ENCODE measurements around the gene LRBA.
A peak's percentile ranks its signal among the peaks of the same experiment; 100 is the strongest.
"Not testable (repeated sequence)": the region's sequence is repeated elsewhere in the genome, so short reads cannot be mapped to it uniquely, and the experiment has no call there.

LRBA gene

GRCh38 chr4:150964754-150965153, 50.3 kb downstream of the LRBA start:
- TF ChIP-seq, protein P1, sequence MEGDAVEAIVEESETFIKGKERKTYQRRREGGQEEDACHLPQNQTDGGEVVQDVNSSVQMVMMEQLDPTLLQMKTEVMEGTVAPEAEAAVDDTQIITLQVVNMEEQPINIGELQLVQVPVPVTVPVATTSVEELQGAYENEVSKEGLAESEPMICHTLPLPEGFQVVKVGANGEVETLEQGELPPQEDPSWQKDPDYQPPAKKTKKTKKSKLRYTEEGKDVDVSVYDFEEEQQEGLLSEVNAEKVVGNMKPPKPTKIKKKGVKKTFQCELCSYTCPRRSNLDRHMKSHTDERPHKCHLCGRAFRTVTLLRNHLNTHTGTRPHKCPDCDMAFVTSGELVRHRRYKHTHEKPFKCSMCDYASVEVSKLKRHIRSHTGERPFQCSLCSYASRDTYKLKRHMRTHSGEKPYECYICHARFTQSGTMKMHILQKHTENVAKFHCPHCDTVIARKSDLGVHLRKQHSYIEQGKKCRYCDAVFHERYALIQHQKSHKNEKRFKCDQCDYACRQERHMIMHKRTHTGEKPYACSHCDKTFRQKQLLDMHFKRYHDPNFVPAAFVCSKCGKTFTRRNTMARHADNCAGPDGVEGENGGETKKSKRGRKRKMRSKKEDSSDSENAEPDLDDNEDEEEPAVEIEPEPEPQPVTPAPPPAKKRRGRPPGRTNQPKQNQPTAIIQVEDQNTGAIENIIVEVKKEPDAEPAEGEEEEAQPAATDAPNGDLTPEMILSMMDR (IDR thresholded peaks at IDR 0.05; ENCODE audit: low read length, missing control alignments): no peak
- H3K4me3 ChIP-seq (replicated peaks; ENCODE audit: low read depth, low read length): no peak overlapping the region
- DNase-seq (ENCODE audit: low read depth): no peak

DNA sequence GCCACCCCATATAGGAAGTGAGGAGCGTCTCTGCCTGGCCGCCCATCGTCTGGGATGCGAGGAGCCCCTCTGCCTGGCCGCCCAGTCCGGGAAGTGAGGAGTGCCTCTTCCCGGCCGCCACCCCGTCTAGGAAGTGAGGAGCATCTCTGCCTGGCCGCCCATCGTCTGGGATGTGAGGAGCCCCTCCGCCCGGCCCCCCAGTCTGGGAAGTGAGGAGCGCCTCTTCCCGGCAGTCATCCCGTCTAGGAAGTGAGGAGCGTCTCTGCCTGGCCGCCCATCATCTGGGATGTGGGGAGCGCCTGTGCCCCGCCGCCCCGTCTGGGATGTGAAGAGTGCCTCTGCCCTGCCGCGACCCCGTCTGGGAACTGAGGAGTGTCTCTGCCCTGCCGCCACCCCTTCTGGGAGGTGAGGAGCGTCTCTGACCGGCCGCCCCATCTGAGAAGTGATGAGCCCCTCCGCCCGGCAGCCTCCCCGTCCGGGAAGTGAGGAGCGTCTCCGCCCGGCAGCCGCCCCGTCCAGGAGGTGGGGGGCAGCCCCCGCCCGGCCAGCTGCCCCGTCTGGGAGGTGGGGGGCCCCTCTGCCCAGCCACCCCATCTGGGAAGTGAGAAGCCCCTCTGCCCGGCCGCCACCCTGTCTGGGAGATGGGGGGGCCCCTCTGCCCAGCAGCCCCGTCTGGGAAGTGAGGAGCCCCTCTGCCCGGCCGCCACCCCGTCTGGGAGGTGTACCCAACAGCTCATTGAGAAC, 51.3 kb downstream of the LRBA start:
- not testable (repeated sequence) for H3K4me3 ChIP-seq (replicated peaks; ENCODE audit: low read depth, low read length); DNase-seq (ENCODE audit: low read depth)

GRCh38 chr4:150962245-150962644, 52.8 kb downstream of the LRBA start:
- no peak overlapping the region for H3K4me3 ChIP-seq (replicated peaks; ENCODE audit: low read depth, low read length)
- TF ChIP-seq, protein P1 (IDR thresholded peaks at IDR 0.05; ENCODE audit: low read length, missing control alignments): no peak
- no peak for DNase-seq (ENCODE audit: low read depth)

DNA sequence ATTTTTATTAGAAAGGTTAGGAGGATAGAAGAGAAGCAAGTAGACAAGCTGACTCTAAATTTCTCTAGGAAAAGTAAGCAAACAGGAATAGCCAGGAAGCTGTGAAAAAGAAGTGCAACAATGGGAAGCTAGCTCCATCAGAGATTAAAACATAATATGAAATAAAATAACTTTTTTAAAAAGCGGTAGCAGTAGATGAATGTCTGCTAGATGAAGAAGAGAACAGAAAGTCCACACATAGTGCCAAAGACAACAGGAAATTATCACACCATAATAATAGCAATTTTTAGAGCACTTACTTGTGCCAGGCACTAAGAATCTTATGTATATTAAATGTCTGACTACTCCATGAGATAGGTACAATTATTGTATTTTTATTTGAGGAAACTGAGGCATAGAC, 53.5 kb downstream of the LRBA start:
- TF ChIP-seq, protein P1 (IDR thresholded peaks at IDR 0.05; ENCODE audit: low read length, missing control alignments): no peak
- DNase-seq (ENCODE audit: low read depth): no peak
- H3K4me3 ChIP-seq (replicated peaks; ENCODE audit: low read depth, low read length): no peak overlapping the region

- TF ChIP-seq, protein P1 (IDR thresholded peaks at IDR 0.05; ENCODE audit: low read length, missing control alignments): peak; percentile 64
- DNase-seq (ENCODE audit: low read depth): peak; percentile 41
- H3K4me3 ChIP-seq (replicated peaks; ENCODE audit: low read depth, low read length): no peak overlapping the region
These were observed 54.3 kb downstream of the LRBA start for GRCh38 chr4:150960818-150961217.

GRCh38 chr4:150960079-150960478, 55.0 kb downstream of the LRBA start:
- DNase-seq (ENCODE audit: low read depth): peak; percentile 58

GRCh38 chr4:150957981-150958380, 57.1 kb downstream of the LRBA start:
- not testable (repeated sequence) for DNase-seq (ENCODE audit: low read depth); H3K4me3 ChIP-seq (replicated peaks; ENCODE audit: low read depth, low read length)

More at GRCh38 chr4:150960079-150960478, 55.0 kb downstream of the LRBA start:
- H3K4me3 ChIP-seq (replicated peaks; ENCODE audit: low read depth, low read length): no peak overlapping the region
- TF ChIP-seq, protein P1 (IDR thresholded peaks at IDR 0.05; ENCODE audit: low read length, missing control alignments): peak; percentile 78

DNA sequence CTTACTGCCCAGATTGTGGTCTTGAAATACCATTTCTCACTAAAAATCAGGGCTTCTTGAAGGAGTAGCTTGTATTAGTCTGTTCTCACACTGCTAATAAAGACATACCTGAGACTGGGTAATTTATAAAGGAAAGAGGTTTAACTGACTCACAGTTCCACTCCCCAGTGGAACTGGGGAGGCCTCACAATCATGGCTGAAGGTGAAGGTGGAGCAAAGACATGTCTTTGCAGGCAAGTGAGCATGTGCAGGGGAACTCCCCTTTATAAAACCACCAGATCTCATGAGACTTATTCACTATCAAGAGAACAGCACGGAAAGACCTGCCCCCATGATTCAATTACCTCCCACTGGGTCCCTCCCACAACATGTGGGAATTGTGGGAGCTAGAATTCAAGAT, 58.0 kb downstream of the LRBA start:
- DNase-seq (ENCODE audit: low read depth); H3K4me3 ChIP-seq (replicated peaks; ENCODE audit: low read depth, low read length): not testable (repeated sequence)

- H3K4me3 ChIP-seq (replicated peaks; ENCODE audit: low read depth, low read length); DNase-seq (ENCODE audit: low read depth): not testable (repeated sequence)
These were observed 61.2 kb downstream of the LRBA start for GRCh38 chr4:150953916-150954315.

Data from fibroblast of pulmonary artery (primary cell).